ENCODE results near the gene NEURL1B.

NEURL1B gene

DNA sequence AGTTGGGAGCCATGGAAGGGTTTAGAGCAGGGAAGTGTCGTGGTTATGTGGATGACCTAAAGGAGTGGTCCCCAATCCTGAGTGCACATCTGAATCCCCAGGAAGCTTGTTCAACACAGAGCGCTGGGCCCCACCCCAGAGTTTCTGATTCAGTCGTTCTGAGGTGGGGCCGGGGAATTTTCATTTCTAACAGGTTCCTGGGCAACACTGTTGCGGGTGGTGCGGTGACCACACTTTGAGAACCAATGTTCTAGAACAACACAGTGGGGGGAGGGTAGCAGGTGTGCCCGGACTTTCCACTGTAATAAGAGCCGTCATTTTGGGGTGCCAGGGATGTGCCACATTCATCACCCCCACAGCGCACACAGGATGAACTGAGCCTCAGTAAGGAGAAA, 90.6 kb downstream of the NEURL1B start:
- TF ChIP-seq, protein P1, sequence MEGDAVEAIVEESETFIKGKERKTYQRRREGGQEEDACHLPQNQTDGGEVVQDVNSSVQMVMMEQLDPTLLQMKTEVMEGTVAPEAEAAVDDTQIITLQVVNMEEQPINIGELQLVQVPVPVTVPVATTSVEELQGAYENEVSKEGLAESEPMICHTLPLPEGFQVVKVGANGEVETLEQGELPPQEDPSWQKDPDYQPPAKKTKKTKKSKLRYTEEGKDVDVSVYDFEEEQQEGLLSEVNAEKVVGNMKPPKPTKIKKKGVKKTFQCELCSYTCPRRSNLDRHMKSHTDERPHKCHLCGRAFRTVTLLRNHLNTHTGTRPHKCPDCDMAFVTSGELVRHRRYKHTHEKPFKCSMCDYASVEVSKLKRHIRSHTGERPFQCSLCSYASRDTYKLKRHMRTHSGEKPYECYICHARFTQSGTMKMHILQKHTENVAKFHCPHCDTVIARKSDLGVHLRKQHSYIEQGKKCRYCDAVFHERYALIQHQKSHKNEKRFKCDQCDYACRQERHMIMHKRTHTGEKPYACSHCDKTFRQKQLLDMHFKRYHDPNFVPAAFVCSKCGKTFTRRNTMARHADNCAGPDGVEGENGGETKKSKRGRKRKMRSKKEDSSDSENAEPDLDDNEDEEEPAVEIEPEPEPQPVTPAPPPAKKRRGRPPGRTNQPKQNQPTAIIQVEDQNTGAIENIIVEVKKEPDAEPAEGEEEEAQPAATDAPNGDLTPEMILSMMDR (IDR thresholded peaks at IDR 0.05; ENCODE audit: borderline replicate concordance, insufficient read depth, low read depth, low read length), result no peak
- no peak overlapping the region for H3K4me3 ChIP-seq (ENCODE audit: low read depth, low read length)

DNA sequence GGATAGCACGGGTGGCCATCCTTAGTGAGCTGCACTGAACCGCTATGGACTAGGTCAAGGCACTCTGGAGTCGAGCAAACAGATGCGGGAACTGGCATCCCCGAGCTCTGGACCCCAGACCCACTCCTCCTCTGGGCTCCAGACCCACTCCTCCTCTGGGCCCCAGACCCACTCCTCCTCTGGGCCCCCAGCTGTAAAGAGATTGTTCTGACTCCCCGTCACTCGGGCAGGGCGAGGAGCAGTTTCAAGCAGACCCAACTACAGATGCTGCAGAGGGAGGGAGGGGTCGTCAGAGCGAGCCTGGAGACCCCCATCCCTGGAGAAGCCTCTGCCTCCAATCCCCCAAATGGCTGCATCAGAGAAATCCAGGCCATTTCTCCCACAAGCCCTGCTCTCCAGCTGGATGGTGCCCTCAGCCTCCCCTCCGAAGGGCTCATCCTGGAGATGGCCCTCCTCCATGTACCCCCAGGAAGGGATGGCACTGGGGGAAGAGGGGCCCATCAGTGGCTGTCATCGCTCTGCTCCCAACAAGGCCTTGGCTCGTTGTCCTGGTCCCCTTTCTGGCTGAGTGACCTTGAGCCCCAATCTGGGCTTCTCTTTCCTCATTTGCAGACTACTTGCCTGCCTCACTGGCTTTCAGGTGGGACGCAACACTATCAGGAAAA, 91.3 kb downstream of the NEURL1B start:
- no peak overlapping the region for H3K4me3 ChIP-seq (ENCODE audit: low read depth, low read length)
- TF ChIP-seq, protein P1 (IDR thresholded peaks at IDR 0.05; ENCODE audit: borderline replicate concordance, insufficient read depth, low read depth, low read length), result no peak

DNA sequence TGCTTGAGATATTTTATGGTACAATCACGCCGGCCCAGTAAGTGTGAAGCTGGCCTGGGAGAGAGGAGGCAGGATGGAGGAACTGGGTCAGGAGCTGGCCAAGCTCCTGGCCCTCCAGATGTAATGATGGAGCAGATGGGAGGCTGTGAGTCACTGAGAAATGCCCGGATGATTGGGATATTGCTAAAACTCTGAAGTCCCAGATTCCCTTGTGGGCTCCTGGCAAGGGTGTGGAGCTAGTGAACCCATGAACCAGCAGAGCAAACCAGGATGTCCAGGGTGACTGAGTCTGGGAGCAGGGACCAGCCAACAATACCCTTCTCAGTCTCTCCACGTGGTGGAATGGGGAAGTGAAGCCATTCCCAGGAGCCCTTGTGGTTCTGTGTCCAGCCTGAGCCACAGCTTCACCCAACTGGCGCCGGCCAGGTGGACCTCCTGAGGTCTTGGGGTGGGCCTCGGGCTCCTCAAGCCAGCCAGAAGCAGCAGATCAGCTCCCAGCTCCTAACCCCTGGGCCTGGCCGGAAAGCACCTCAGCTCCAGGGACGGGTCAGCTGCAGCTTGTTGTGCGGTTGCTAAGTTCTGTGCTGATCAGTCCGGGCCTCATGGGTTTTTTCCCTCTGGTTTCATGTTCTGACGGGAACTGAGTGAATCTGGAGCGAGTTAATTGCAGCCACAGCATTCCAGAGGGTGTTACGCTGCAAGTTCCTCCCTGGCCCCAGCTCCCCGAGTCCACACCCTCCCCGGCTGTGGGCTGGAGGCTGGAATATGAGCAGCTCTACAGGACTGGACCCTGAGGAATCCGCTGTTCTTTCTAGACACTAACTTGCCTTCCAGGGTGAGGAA, 92.3 kb downstream of the NEURL1B start:
- TF ChIP-seq, protein P1 (IDR thresholded peaks at IDR 0.05; ENCODE audit: borderline replicate concordance, insufficient read depth, low read depth, low read length), result no peak
- no peak overlapping the region for H3K4me3 ChIP-seq (ENCODE audit: low read depth, low read length)

DNA sequence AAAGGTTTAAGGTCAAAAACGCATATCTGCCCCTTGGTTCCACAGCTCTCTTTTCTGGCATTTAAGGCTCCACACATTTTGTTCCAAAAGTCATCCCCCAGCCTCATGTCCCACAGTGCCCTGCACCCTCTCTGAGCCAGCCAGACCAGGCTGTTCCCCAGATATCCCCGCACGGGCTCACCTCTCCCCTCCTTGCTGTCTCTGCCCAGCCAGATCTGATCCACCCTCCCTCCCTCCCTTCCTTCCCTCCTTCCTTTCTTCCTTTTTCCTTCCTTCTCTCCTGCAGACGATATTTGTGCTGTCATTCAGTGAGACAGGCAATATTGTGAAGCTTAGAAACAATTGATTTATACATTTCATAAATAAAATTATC, 92.9 kb downstream of the NEURL1B start:
- H3K4me3 ChIP-seq (ENCODE audit: low read depth, low read length), result no peak overlapping the region
- TF ChIP-seq, protein P1 (IDR thresholded peaks at IDR 0.05; ENCODE audit: borderline replicate concordance, insufficient read depth, low read depth, low read length), result no peak

DNA sequence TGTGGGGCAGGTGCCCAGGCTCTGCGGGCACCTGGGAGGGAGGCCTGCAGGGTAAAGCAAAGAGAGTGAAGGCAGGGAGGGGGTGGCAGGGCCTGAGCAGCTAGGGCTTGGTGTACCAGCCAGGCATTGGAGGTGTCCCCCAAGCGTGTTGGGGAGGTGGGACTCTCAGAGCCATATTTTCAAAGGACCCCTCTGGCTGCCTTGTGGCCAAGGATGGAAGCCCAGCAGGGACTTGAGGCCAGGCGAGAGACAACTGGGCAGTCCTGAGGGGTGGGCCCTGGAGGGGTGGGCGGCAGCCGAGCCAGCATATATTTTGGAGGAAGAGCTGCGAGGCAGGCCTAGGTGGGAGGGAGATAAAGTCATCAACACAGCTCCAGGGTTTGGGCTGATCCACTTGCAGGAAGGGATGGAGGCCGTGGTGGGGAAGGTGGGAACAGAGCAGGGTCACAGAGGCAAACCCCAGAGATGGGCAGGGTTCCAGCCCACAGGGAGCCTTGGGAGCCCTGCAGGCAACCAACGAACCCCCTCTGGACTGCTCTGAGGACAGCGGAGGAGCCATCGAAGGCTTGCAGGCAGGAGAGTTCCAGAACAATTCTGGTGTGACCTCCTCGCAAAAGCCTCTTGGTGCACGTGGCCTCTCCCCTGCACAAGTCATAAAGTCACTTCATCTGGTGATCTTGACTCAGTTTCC, 94.2 kb downstream of the NEURL1B start:
- TF ChIP-seq, protein P1 (IDR thresholded peaks at IDR 0.05; ENCODE audit: borderline replicate concordance, insufficient read depth, low read depth, low read length), result no peak
- no peak overlapping the region for H3K4me3 ChIP-seq (ENCODE audit: low read depth, low read length)

DNA sequence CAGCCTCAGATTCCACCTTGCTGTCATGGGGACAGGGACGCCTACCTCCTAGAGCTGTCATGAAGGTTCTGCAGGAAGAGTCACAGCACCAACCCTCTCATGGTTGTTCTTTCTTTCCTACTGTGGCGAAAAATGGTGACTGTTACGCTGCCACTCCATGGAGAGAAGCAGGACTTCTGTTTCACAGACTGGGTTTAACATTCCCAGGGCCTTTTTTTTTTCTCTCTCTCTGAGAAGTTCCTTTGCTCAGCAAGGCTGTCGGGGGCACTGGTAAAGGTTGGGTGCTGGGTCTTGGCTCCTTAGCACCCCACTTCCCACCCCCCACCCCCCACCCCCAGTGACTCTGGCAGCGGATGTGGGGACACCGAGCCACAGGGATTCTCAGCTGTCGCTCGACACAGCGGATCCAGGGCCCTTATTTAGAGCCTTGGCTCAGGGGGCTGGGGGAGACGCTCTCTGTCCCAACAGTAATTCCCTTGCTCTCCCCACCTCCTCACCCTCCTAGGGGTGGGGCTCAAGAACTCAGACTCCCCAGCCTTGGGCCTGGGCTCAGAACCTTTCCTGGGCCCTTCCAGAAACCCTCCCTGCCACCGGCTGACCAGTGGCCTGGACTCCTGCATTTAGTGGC, 95.6 kb downstream of the NEURL1B start:
- TF ChIP-seq, protein P1 (IDR thresholded peaks at IDR 0.05; ENCODE audit: borderline replicate concordance, insufficient read depth, low read depth, low read length), result no peak
- H3K4me3 ChIP-seq (ENCODE audit: low read depth, low read length), result no peak overlapping the region
